Mesendoderm (in vitro differentiated cells): Measurements from ENCODE around the gene SFMBT2.
"Not testable (repeated sequence)": the region's sequence is repeated elsewhere in the genome, so short reads cannot be mapped to it uniquely, and the experiment has no call there.

Experiments
- DNase-seq: peaks from one replicate; pipeline ENCODE4 v3.0.0; 2013
- H2AK5ac ChIP-seq: 2 replicates; pipeline ENCODE4 v1.6.1; 2013; ENCODE audit warnings: low read length, inconsistent platforms
- H2BK120ac ChIP-seq: 2 replicates; pipeline ENCODE4 v1.6.1; 2013; ENCODE audit warnings: low read depth, mild to moderate bottlenecking, low read length, moderate library complexity, mixed read lengths
- H2BK15ac ChIP-seq: replicated peaks from 2 replicates; pipeline ENCODE4 v1.6.1; 2013; ENCODE audit warnings: low read depth, mild to moderate bottlenecking, moderate library complexity
- H2BK5ac ChIP-seq: 2 replicates; pipeline ENCODE4 v1.6.1; 2013; ENCODE audit warnings: low read length, inconsistent platforms
- H3K18ac ChIP-seq: 2 replicates; pipeline ENCODE4 v1.6.1; 2013; ENCODE audit warnings: mild to moderate bottlenecking, low read length, mixed read lengths
- H3K23ac ChIP-seq: one replicate; pipeline ENCODE4 v1.6.1; 2013; ENCODE audit warnings: low read length
- H3K27ac ChIP-seq: 2 replicates; pipeline ENCODE4 v1.5.1; 2013; ENCODE audit warnings: low read depth, mild to moderate bottlenecking, inconsistent platforms, low read length, moderate library complexity
- H3K27me3 ChIP-seq: 2 replicates; pipeline ENCODE4 v1.6.1; 2013; ENCODE audit warnings: low read length, control low read depth, mild to moderate bottlenecking, inconsistent platforms; ENCODE audit not compliant: insufficient read depth, poor library complexity
- H3K36me3 ChIP-seq: 2 replicates; pipeline ENCODE4 v1.6.1; 2013; ENCODE audit warnings: low read length, inconsistent platforms; ENCODE audit not compliant: control insufficient read depth, insufficient read depth
- H3K4ac ChIP-seq: one replicate; pipeline ENCODE4 v1.6.1; 2013; ENCODE audit warnings: low read depth, mild to moderate bottlenecking, low read length, moderate library complexity
- H3K4me1 ChIP-seq: 2 replicates; pipeline ENCODE4 v1.6.1; 2013; ENCODE audit warnings: low read depth, low read length, inconsistent platforms; ENCODE audit not compliant: control insufficient read depth
- H3K4me2 ChIP-seq: 2 replicates; pipeline ENCODE4 v1.6.1; 2013; ENCODE audit warnings: low read length
- H3K4me3 ChIP-seq: 2 replicates; pipeline ENCODE4 v1.5.1; 2013; ENCODE audit warnings: mild to moderate bottlenecking, low read length
- H3K56ac ChIP-seq: one replicate; pipeline ENCODE4 v1.6.1; 2013; ENCODE audit warnings: low read length
- H3K79me1 ChIP-seq: 2 replicates; pipeline ENCODE4 v1.6.1; 2013; ENCODE audit warnings: low read length, inconsistent platforms
- H3K79me2 ChIP-seq: 2 replicates; pipeline ENCODE4 v1.6.1; 2013; ENCODE audit warnings: mild to moderate bottlenecking, low read length; ENCODE audit not compliant: control insufficient read depth, insufficient read depth
- H3K9ac ChIP-seq: 2 replicates; pipeline ENCODE4 v1.6.1; 2013; ENCODE audit warnings: low read length, inconsistent platforms
- H4K5ac ChIP-seq: one replicate; pipeline ENCODE4 v1.6.1; 2013; ENCODE audit warnings: low read length
- H4K8ac ChIP-seq: one replicate; pipeline ENCODE4 v1.6.1; 2013; ENCODE audit warnings: low read depth, mild to moderate bottlenecking, control low read depth, low read length, moderate library complexity
- WGBS: extraction: QIAGEN DNeasy Blood & Tissue Kit; methylation state at CpG from one replicate; pipeline ENCODE4 v1.1.7; 2013; ENCODE audit warnings: low lambda C conversion rate, missing lambda C conversion rate; ENCODE audit not compliant: insufficient coverage; ENCODE audit errors: extremely low coverage; 5-methylcytosine and 5-hydroxymethylcytosine counted together

Gene SFMBT2

DNA sequence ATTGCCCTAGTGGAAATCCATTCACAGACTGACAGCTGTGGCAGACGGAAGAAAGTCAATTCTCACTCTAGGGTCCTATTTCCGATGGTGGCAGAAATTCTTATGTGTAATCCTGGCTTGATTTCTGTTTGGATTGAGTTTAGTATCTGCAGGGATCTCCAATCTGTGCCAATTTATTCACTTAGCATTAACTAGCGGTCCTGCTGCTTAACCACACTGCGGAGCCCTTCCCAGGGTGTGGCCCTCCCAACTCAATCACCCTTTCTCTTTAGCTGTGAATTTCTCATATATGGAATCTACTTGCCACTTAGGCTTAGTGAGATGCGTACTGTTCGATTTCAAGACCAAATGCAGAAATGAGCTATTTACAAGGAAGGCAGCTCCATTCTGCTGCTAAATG is 215.7 kb downstream of the SFMBT2 start:
- no peak overlapping the region for H3K27ac ChIP-seq
- H2BK15ac ChIP-seq = no peak overlapping the region
- WGBS = no CpG with 5 or more reads among the region's 6 CpGs
- no peaks in the 10 kb centered on the region for H3K79me2 ChIP-seq
- H3K4me1 ChIP-seq = no peaks in the 10 kb centered on the region
- no peak overlapping the region for H3K56ac ChIP-seq
- no peak overlapping the region for H3K4me3 ChIP-seq
- no peak overlapping the region for H2BK120ac ChIP-seq
- H3K36me3 ChIP-seq = no peaks in the 10 kb centered on the region
- H3K9ac ChIP-seq = no peak overlapping the region
- H4K8ac ChIP-seq = no peak overlapping the region
- DNase-seq = no peak
- no peak overlapping the region for H2BK5ac ChIP-seq
- no peaks in the 10 kb centered on the region for H3K79me1 ChIP-seq
- H4K5ac ChIP-seq = no peak overlapping the region
- H3K4me2 ChIP-seq = no peak overlapping the region
- H2AK5ac ChIP-seq = no peak overlapping the region
- no peak overlapping the region for H3K23ac ChIP-seq
- no peak overlapping the region for H3K4ac ChIP-seq
- H3K18ac ChIP-seq = no peak overlapping the region
- H3K27me3 ChIP-seq = no peaks in the 10 kb centered on the region

DNA sequence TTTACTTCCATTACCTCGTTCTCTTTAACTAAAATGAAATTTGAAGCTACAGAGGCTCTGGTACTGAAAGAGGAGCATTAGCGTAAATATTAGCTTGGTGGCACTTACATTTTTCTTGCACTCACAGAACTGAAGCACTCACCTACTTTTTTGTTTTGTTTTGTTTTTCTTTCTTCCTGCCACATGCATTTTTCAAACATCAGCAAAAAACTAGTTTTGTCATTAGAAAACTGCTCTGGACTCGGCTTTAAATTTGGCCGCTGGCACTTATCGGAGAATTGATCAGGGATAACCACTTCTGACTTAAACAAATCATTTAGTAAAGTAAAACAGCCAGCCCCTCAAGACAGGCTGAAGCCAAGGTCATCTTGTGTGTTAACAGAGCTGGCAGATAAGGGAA is 216.3 kb downstream of the SFMBT2 start:
- H3K4me2 ChIP-seq = no peak overlapping the region
- DNase-seq = no peak
- no peak overlapping the region for H3K4ac ChIP-seq
- no peaks in the 10 kb centered on the region for H3K79me2 ChIP-seq
- no peak overlapping the region for H2AK5ac ChIP-seq
- H3K27me3 ChIP-seq = no peaks in the 10 kb centered on the region
- no peak overlapping the region for H4K5ac ChIP-seq
- no peak overlapping the region for H2BK120ac ChIP-seq
- no peaks in the 10 kb centered on the region for H3K36me3 ChIP-seq
- H4K8ac ChIP-seq = no peak overlapping the region
- H3K9ac ChIP-seq = no peak overlapping the region
- no peak overlapping the region for H3K23ac ChIP-seq
- no peaks in the 10 kb centered on the region for H3K4me1 ChIP-seq
- no peak overlapping the region for H2BK15ac ChIP-seq
- H3K56ac ChIP-seq = no peak overlapping the region
- no peak overlapping the region for H3K27ac ChIP-seq
- H3K4me3 ChIP-seq = no peak overlapping the region
- H2BK5ac ChIP-seq = no peak overlapping the region
- no CpG with 5 or more reads among the region's 5 CpGs for WGBS
- H3K18ac ChIP-seq = no peak overlapping the region
- H3K79me1 ChIP-seq = no peaks in the 10 kb centered on the region

DNA sequence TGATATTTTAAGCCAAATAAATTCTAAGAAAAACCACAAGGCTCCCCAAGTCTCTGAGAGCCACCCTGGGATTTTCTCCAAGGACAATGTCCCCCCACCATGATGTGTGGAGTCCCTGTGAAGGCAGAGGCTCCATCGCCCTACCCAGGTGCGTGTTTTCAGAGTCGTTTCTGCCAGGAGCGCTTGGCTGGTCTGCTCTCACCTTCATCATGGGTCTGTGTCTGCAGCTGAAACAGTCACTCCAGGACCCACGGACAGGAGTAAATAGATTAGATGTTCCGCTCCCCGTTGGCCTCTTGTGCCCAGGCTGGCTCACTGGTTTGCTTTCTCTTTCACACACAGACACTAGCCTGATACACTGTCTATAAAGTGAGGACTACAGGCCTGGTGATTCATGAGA is 217.5 kb downstream of the SFMBT2 start:
- Histone ChIP-seq H3K4me2 (no peak overlapping the region), H2BK15ac (no peak overlapping the region), H3K79me1 (no peaks in the 10 kb centered on the region), H3K36me3 (no peaks in the 10 kb centered on the region), H3K79me2 (no peaks in the 10 kb centered on the region), H4K5ac (no peak overlapping the region), H2AK5ac (no peak overlapping the region), H2BK120ac (no peak overlapping the region), H3K4me3 (no peak overlapping the region), H3K4me1 (no peaks in the 10 kb centered on the region), H3K4ac (no peak overlapping the region), H3K27me3 (no peaks in the 10 kb centered on the region), H3K56ac (no peak overlapping the region), H4K8ac (no peak overlapping the region), H3K27ac (no peak overlapping the region), H3K18ac (no peak overlapping the region), H3K9ac (no peak overlapping the region), H3K23ac (no peak overlapping the region), H2BK5ac (no peak overlapping the region)
- WGBS = no CpG with 5 or more reads among the region's 7 CpGs
- DNase-seq = no peak

DNA sequence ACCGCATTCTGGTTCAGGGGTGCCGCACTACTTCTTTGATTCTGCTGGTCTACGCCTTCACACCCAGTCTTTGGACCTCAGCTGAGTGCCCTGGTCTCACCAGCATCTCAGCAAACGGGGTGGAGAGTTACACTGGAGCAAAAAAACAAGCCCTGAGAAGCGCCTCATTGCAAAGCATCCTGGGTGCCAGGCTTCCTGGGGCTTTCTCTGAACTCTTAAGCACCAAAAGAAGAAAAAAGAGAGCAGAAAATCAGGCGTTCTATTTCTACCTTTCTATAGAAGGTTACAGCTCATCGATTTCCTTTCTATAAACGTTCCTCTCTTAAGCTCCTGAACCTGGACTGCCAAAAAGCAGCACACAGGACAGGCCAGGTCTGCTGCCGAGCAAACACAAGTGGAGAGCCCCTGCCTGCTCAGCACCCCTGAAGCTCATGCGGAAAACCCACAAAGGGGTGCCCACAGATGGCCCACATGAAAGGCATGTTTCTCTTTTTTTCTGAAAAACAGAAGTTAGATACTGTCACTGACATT is 217.9 kb downstream of the SFMBT2 start:
- no peaks in the 10 kb centered on the region for H3K4me1 ChIP-seq
- H3K9ac ChIP-seq = no peak overlapping the region
- H4K8ac ChIP-seq = no peak overlapping the region
- no peak overlapping the region for H4K5ac ChIP-seq
- no peak overlapping the region for H3K56ac ChIP-seq
- H3K23ac ChIP-seq = no peak overlapping the region
- no peak overlapping the region for H3K18ac ChIP-seq
- DNase-seq = no peak
- H3K4ac ChIP-seq = no peak overlapping the region
- H2BK120ac ChIP-seq = no peak overlapping the region
- H3K4me3 ChIP-seq = no peak overlapping the region
- no peaks in the 10 kb centered on the region for H3K79me2 ChIP-seq
- H2BK15ac ChIP-seq = no peak overlapping the region
- no peak overlapping the region for H2BK5ac ChIP-seq
- WGBS = no CpG with 5 or more reads among the region's 10 CpGs
- no peaks in the 10 kb centered on the region for H3K27me3 ChIP-seq
- H3K4me2 ChIP-seq = no peak overlapping the region
- no peak overlapping the region for H3K27ac ChIP-seq
- no peaks in the 10 kb centered on the region for H3K36me3 ChIP-seq
- no peaks in the 10 kb centered on the region for H3K79me1 ChIP-seq
- H2AK5ac ChIP-seq = no peak overlapping the region

DNA sequence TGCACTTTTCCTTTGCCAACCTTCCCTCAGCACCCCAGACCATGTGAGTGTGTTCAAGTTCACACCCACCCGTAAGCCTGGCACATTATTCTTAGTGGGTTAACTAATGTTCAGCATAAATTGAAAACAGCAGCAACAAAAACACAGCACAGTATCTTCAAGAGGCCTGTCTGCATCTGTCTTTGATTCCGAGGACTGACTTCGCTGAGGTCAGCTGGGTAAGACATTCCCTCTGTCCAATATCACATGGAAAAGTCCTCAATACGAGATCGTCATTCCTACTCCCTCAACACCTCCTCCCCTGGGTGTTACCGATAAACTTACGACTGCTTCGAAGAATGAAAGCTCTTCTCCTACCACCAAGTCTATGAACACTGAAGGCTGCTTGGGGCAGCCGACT is 218.8 kb downstream of the SFMBT2 start:
- H3K79me1 ChIP-seq = no peaks in the 10 kb centered on the region
- no CpG with 5 or more reads among the region's 9 CpGs for WGBS
- H3K18ac ChIP-seq = no peak overlapping the region
- no peaks in the 10 kb centered on the region for H3K79me2 ChIP-seq
- H3K4ac ChIP-seq = no peak overlapping the region
- H3K27me3 ChIP-seq = no peaks in the 10 kb centered on the region
- no peak overlapping the region for H2BK15ac ChIP-seq
- H4K5ac ChIP-seq = no peak overlapping the region
- H3K27ac ChIP-seq = no peak overlapping the region
- no peaks in the 10 kb centered on the region for H3K36me3 ChIP-seq
- no peak overlapping the region for H3K4me3 ChIP-seq
- no peak overlapping the region for H2BK5ac ChIP-seq
- no peak overlapping the region for H3K9ac ChIP-seq
- H2BK120ac ChIP-seq = no peak overlapping the region
- no peak overlapping the region for H2AK5ac ChIP-seq
- no peaks in the 10 kb centered on the region for H3K4me1 ChIP-seq
- H4K8ac ChIP-seq = no peak overlapping the region
- no peak for DNase-seq
- no peak overlapping the region for H3K56ac ChIP-seq
- no peak overlapping the region for H3K23ac ChIP-seq
- H3K4me2 ChIP-seq = no peak overlapping the region

DNA sequence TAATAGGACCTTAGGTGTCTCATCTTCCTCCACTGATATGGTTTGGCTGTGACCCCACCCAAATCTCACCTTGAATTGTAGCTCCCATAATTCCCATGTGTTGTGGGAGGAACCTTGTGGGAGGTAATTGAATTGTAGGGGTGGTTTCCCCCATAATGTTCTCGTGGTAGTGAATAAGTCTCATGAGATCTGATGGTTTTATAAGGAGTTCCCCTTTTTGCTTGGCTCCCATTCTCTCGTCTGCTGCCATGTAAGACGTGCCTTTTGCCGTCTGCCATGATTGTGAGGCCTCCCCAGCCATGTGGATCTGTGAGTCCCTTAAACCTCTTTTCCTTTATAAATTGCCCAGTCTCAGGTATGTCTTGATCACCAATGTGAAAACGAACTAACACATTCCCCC is 220.1 kb downstream of the SFMBT2 start:
- not testable (repeated sequence) for H3K23ac ChIP-seq, H2AK5ac ChIP-seq, H3K9ac ChIP-seq, H3K27ac ChIP-seq, H4K8ac ChIP-seq, H3K4me3 ChIP-seq, H3K27me3 ChIP-seq, H3K4me1 ChIP-seq, H3K56ac ChIP-seq, H3K36me3 ChIP-seq, H3K18ac ChIP-seq, H2BK5ac ChIP-seq, DNase-seq, H3K79me2 ChIP-seq, H3K79me1 ChIP-seq, H3K4me2 ChIP-seq, H3K4ac ChIP-seq, H4K5ac ChIP-seq, H2BK120ac ChIP-seq, H2BK15ac ChIP-seq
- no CpG with 5 or more reads among the region's 5 CpGs for WGBS
